Stimulated activated CD8-positive, alpha-beta memory T cell treated with anti-CD3 and anti-CD28 coated beads, Interleukin-4, amount 100 ng/mL, for 4 hours (primary cell): ENCODE results near the gene OVCA2.
A peak's percentile ranks its signal among the peaks of the same experiment; 100 is the strongest.

Source experiments
- DNase-seq, 2 donors: peaks; one replicate each; pipeline ENCODE4 v3.0.0-alpha.2; 2020; ENCODE audit warnings: low read depth in 2 of 2, low spot score in 1 of 2

The OVCA2 gene

DNA sequence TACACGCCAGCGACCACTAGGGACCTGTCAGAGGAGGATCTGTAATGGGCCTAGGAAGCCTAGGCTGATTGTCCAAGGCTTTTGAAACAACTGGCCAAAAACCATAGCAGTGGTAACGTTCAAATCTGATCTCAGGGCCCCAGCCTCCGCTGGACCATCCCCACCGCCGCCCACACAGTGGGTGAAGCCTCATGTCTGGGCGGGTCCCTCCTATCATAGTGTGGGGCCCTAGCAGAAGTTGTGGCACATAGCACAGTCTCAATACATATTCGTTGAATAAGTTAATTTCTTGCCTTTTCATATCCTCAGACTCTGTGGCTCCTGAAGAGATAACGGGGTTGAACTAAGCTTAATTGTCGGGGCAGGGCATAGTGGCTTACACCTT is 11.1 kb upstream of the OVCA2 start:
- no peak for DNase-seq

DNA sequence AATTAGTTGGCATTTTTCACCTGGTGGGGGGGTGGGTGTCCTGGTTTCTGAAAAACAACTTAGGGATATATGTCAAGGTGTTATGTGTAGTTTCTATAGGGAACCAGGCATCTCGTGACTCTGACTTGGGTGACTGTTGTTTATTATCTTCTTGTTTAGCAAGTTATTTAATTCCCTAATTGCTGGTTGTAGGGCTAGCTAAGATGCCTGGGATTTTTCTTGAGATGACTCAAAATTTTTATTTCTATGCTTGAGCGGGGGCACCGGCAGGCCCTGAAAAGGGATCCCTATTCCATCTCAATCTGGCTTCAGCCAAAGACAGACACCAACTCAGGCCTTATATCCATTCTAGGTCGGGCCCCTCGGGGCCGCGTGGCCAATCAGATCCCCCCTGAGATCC is 8.7 kb upstream of the OVCA2 start:
- DNase-seq, result no peak

DNA sequence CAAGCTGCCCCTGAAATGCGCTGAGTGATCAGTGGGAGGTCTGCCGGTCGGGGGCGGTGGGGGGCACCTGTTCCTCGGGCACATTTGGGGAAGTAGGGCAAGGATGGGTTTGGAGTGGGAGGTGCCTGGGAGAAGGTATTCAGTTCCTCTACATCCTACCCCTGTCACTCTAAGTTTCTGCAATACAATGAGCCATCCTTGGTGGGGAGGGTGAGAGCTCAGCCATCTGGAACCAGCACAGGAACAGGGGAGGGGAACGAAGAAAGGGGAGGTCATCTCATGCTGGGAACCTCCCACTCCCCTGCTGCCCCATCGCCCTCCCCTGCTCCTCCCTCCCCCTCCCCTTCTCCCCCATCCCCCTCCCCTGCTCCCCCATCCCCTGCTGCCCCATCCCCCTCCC is 7.7 kb upstream of the OVCA2 start:
- DNase-seq, result no peak

DNA sequence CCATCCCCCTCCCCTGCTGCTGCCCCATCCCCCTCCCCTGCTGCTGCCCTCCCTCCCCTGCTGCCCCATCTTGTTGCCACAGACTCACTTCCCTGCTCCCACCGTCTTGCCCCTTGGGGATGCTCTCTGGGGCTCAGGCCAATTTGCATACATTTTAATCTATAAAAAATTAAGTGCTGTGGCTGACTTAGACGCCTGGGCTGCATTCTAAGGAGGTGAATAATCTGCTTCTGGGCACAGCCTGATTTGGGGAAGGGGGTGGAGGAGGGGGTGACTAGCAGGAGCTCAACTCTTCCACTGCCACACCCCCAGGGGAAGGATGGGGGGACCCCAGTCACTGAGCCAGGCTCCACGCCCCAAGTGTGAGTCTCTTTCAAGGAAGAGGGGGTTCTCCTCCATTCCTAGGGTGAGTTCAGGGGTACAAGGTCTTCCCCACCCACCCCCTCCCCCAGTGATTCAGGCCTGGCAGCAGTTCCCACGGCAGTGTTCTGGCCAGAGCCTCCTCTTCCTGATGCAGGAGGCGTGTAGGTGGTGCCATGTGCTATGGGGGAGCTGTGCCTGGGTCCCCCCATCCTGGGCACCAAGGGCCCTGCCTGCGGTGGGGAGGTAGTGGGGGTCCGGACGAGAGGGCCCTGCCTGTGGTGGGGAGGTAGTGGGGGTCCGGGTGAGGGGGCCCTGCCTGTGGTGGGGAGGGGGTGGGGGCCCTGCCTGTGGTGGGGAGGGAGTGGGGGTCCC is 6.8 kb upstream of the OVCA2 start:
- no peak for DNase-seq

DNA sequence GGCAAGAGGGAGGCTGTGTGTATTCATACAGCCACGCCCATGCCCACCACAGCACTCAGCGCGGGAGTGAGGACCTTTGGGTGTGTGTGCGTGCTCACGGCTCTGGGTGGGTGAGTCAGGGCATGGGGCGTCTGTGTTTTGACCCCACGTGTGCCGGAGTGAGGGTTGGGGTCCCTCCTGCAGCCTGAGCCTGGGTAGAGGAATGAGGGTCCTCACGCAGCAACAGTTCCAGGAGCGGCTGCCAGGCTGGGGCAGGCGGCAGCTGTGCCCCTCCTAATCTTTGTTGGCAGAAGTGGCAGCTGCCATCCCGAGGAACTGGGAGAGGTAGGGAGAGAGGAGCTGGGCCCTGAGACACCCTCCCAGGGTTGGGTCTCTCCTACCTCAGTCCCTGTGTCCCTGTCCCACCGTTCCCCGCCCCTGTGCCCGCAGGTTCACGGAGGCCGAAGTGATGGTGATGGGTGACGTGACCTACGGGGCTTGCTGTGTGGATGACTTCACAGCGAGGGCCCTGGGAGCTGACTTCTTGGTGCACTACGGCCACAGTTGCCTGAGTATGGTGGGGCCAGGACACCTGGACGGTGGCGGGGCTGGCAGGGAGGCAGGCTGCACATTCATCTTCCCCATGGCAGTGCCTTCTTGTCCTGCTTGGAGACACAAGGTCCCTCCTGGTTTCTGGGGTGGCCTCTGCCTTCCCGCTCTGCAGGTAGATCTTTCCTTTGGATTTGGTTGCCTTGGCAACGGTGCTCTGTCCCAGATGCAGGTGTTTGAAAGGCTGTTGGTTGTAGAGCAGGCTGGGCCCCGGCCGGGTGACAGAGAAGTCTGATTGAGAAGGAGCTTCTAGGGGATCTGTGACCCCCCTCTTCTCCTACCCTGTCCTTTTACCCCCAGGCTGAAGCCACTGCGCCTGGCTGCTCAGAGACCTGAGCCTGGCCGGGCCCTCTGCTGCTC is 6.0 kb upstream of the OVCA2 start:
- DNase-seq, result no peak

DNA sequence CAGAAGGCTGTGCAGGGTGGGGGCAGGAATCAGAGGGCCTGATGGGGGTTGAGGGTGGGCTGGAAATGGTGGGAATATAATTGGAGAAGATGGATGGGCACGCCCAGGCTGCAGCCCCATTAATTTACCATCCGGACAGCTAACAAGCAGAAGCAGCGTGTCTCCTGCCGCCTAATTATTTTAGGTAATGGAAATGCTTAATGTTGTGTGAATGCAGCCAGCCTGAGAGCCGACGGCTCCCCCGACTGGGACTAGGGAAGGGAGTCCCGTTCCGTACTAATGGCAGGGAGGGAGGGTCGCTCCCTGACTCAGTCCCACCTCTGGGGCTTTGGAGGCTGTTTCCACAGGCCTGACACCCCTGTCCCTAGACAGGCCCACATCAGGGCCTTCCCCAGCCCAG is 4.7 kb upstream of the OVCA2 start:
- DNase-seq, result no peak

DNA sequence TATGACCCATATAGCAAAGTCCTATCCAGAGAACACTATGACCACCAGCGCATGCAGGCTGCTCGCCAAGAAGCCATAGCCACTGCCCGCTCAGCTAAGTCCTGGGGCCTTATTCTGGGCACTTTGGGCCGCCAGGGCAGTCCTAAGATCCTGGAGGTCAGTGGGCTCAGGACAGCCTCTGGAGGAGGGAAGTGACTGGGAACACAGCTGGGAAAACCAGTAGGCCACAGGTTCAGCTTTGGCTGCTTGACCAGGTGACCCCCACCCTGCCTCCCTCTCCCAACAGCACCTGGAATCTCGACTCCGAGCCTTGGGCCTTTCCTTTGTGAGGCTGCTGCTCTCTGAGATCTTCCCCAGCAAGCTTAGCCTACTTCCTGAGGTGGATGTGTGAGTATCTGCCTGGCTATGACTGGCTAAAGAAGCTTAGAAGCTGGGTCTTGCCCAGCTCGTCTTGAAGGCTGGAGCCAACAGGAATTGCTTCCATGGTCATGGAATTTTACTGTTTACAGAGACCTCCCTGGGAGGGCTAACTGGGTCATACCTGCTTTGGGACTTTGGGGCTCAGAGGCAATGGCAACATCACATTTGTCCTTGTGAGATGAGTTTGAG is 1.5 kb upstream of the OVCA2 start:
- no peak for DNase-seq

DNA sequence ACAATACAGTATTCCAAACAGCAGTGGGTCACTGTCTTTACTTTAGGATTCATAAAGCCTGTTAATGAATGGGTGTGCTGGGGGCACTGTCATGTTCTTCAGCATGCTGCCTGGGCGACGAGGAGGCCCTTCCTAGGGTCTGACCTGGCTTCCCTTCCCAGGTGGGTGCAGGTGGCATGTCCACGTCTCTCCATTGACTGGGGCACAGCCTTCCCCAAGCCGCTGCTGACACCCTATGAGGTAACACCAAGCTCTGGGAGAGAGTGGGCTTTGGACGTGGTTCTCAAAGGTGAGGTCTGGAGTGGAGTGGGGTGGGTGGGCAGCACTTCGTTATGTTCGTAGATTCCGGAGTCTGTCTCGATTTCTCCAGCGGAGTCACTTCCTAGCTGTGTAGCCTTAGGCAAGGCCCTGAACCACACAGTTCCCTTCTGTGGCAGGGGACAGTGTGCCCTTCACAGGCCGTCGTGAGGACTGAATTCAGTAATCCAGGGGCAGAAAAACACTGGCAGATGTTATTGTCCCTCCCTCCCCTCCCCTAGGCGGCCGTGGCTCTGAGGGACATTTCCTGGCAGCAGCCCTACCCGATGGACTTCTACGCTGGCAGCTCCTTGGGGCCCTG is 771 bp upstream of the OVCA2 start:
- DNase-seq, result no peak

DNA sequence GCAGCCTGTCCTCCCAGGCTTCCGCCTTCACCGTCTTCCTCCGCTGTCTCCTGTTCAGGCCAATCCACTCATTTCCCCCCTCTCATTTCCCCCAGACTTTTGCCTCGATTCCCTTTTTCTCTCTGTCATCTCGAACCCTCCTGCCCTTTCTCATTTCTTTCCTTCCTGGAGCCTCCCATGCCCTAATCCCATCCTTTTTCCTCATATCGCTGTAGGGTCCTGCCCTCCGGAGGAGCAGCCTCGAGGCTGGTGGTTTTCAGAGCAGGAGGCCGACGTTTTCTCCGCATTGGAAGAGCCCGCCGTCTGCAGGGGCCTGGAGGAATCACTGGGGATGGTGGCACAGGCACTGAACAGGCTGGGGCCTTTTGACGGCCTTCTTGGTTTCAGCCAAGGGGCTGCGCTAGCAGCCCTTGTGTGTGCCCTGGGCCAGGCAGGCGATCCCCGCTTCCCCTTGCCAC is 597 bp downstream of the OVCA2 start:
- DNase-seq, result no peak

DNA sequence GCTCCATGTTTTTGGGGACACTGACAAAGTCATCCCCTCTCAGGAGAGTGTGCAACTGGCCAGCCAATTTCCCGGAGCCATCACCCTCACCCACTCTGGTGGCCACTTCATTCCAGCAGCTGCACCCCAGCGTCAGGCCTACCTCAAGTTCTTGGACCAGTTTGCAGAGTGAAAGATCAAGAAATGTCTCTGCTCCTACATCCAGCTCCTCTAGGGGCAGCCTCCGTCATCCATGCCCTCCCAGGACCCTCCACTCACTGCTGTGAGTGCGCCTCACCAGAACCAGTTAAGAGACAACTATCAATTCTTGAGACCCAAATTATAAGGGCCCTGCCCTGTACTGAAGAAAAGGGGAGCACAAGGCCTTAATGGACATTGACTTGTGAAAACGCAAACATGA is 1.1 kb downstream of the OVCA2 start:
- no peak for DNase-seq

DNA sequence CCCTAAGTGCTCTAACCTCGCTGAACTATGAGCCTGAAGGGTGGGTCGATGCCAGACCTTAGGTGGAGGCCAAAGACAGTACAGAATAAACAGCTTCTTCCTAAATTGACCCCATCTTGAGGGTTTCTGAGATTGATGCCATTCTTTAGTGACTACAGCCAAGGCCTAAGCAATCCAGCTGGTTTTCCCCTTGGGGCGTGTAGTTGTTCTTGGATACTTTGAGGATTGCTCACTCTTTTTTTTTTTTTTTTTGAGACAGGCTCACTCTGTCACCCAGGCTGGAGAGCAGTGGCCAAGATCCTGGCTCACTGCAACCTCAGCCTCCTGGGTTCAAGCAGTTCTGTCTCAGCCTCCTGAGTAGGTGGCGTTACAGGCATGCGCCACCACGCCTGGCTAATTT is 2.0 kb downstream of the OVCA2 start:
- DNase-seq, result no peak

DNA sequence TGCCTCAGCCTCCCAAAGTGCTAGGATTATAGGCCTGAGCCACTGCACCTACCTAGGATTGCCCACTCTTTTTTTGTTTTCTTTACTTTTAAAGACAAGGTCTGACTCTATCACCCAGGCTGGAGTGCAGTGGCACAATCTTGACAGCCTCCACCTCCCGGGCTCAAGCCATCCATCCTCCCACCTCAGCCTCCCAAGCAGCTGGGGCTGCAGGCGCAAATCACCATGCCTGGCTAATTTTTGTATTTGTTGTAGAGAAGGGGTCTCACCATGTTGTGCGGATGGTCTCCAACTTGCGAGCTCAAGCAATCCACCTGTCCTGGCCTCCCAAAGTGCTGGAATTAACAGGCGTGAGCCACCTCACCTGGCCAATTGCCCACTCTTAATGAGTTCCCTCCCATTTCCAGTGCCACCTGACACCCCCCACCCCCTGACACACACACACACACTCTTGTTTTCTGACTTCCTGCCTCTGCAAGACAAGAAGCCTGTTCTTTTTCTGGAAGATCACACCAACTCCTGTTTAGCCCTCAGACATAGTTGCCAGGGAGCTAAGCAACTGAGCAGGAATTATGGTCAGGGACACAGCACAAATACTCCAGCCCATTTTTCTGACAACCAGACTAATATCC is 2.6 kb downstream of the OVCA2 start:
- no peak for DNase-seq

DNA sequence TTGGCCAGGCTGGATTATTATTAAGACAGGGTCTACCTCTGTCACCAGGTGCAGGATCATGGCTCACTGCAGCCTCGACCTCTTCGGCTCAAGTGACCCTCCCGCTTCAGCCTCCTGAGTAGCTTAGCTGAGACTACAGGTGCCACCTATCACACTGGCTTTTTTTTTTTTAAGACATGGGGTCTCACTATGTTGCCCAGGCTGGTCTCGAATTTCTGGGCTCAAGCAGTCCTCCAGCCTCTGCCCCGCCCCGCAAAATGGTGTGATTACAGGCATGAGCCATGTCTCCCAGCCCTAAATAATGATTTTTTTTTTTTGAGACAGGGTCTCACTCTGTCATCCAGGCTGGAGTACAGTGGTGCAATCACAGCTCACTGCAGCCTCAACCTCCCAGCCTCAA is 5.8 kb downstream of the OVCA2 start:
- no peak for DNase-seq

DNA sequence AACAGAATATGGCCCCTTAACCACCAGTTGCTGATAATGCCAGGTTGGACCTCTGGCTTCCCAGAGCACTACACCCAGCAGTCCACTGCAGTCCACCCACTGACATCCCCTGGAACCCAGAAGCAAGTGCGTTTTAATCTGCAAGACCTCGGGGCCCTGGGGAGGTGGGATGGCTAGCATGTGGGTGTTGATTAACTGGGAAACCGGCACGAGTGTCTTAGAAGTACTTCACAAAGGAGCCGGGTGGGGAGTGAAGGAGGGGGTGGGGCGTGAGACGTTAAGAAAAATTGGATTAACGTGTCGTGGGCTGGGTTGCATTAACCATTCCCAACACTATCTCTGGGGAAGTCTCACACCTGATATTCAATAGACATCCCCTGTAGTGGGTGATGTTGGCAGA is 7.0 kb downstream of the OVCA2 start:
- no peak for DNase-seq

DNA sequence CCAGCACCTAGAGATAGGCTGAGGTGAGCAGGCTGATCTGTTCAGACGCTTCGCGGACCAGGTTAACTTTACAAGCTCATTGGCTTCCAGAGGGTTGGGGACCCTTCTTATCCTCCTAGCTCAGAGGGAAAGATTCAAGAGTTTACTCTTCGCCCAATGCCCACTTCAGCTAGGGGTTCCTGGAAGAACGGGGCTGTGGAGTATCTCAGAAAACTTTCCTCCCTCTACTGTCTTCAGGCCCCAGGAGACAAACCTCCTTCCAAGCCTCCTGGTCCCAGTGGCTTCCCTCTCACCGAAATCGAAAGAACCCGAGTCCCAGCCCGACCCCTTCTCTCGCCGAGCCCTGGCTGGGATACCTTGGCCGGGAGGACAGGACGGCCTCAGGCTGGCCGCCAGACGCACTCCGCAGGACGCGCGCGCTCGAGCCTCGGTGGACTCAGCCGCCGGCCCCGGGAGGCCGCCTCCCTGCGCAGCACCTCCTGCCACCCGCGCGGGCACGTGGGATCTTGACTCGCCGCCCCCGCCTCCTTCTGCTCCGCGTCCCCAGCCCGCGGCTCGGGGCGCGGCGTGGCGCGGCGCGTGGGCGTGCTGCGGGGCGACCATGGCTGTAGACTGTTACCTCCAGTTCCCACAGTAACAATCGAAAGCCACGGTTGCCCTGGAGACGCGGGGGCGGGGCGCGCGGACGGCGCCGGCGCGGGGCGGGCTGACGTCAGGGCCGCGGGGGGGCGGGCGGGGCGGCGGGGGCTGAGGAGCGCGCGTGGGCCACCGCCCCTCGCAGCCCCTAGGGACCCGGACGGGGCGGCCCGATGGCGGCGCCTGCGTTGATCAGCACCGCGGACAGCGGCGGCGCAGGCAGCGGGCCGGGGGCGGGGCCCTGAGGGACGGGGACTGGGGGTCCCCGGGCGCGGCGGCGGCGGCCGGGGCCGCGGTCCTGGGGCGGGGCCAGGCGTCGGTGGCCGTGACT is 7.8 kb downstream of the OVCA2 start:
- DNase-seq, result peak; percentile 87 to 90

DNA sequence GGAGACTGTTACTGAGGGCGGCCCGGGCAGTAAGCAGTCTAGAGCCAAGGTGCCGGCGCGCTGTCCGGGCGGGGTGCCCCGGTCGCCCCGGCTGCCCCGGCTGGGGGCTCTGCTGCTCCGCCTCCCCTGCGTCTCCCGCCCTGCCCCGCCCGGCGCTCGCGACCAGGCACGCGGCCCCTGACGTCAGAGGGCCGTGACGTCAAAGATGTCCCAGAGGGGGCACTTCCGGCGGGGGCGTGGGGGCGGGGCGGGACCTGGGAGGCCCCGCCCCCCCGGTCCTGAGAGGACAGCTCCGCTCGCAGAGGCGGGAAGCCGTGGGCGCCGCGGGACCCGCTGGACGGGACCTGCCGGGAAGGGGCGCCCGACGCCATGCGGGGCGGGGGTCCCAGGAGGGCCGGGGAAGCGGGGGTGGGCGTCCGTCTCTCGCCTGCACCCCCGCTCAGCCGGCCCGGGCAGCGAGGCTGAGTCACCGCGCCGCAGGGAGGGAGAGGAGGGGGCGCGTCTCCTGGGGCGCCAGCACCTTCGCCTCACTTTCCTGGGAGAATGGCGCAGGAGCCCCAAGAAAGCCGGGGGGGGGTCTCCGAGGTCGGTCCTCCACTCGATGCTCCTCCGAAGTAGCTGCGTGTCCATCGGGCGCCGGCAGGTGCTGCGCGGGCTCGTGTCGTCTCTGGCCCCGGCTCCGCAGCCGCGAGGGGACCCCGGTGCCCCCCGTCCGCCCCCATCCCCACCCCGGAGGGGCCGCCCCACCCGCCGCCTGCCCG is 8.7 kb downstream of the OVCA2 start:
- peak in 1 of 2 donors; percentile 46 for DNase-seq

DNA sequence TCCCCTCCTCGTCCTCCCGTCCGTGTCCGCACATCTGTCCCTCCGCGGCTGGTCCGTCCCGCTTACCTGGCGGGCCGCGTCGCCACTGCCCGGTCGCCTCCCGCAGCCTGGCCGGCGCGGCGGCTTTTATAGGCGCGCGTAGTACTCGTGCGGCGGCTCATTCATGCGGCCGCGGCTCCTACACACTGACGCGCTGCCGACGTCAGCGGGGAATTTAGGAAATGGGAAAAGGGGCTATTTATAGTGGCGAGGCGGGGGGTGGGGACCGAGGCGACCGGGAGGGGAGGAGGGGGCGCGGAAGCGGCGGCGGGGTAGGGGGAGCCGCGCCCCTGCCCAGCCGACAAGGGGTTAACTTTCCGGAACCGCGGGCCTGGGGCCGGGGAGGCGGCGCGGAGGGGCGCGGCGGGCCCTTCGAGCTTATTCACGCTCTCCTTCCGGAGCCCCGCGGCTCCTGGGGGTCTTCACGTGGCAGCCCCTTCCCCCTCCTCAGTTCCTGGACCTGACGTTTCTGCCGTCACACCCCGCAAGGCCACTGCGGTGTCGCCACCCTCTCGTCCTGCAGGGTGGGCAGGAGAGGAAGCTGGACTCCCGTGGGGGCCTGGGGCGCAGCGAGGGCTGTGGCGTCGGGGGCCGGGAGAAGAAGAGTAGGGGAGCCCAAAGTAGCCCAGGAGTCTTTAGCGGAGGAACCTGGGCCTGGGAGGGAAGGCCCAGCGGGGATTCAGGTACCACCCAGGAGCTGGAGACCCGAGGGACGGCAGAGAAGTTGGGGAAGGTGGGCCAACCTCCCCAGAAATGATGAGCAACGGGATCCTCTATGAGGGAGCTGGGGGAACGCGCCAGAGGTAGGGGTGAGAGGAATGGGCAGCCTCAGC is 9.5 kb downstream of the OVCA2 start:
- no peak for DNase-seq

DNA sequence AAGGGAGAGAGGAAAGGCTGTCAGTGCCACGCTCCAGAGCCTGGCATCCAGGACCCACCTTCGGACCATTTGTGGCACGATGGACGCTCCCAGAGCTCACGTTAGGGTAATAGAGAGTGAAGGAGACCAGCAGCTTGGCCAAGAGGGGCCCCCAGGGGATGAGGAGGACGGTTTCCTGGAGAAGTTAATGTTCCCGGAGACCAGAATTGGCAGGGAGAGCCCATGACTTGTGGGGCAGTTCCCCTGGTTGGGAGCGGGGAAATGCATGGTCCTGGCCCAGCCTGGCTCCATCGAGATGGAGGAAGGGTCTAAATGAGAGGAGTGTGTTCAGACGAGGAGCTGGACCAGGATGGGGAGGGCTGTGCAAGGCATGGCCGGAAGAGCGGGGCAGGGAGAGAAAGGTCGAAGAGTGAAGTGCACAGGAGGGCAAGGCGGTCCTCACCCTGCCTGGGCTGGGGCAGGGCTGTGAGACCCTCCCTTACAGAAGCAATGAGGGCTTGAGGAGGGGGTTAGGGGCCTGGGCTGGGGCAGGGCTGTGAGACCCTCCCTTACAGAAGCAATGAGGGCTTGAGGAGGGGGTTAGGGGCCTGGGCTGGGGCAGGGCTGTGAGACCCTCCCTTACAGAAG is 10.2 kb downstream of the OVCA2 start:
- no peak for DNase-seq
